HEK293 (cell line): ENCODE measurements around the gene SF3B3.

Experiments used
- CTCF ChIA-PET: fragments of 350-600 bp; formaldehyde crosslinking; extraction: SDS; loops from one replicate; lab custom pipeline; 2021; ENCODE audit warnings: antibody characterized with exemption; lab: Yijun Ruan, JAX
- POLR2A ChIA-PET: fragments of 300-600 bp; formaldehyde crosslinking; extraction: SDS; loops from one replicate; lab custom pipeline; 2020; ENCODE audit warnings: antibody characterized with exemption, inconsistent platforms; lab: Yijun Ruan, JAX
- H3K27ac ChIP-seq: fragments of 200-500 bp; sonication (Bioruptor generic); 2 replicates; pipeline ENCODE4 v1.5.1; 2014; ENCODE audit warnings: low read depth, low read length, control low read depth, inconsistent platforms; ENCODE audit errors: extremely low read depth
- H3K36me3 ChIP-seq, 2 experiments: fragments of 200-500 bp in 1 of 2; sonication (Bioruptor generic) in 1 of 2; 1 replicate in 1 of 2; 2 replicates in 1 of 2; pipeline ENCODE4 v1.5.1; 2014 to 2017; ENCODE audit warnings: inconsistent platforms in 2 of 2, low read length in 2 of 2; ENCODE audit not compliant: control insufficient read depth in 2 of 2, insufficient read depth in 1 of 2
- H3K4me1 ChIP-seq: fragments of 200-500 bp; sonication (Bioruptor generic); 2 replicates; pipeline ENCODE4 v1.5.1; 2014; ENCODE audit warnings: mild to moderate bottlenecking, low read length, inconsistent platforms; ENCODE audit not compliant: control insufficient read depth, insufficient read depth
- H3K4me3 ChIP-seq: 2 replicates; pipeline ENCODE4 v1.5.1; 2011; ENCODE audit warnings: low read depth, mild to moderate bottlenecking, control low read depth, low read length, moderate library complexity
- H3K9me3 ChIP-seq: fragments of 200-500 bp; sonication (Bioruptor generic); 2 replicates; pipeline ENCODE4 v1.5.1; 2014; ENCODE audit warnings: low read depth, low read length, inconsistent platforms; ENCODE audit not compliant: control insufficient read depth, insufficient read depth
- HOXA7 ChIP-seq: sonication (generic); formaldehyde crosslinking; IDR thresholded peaks from 2 replicates; pipeline ENCODE4 v1.8.1; 2022; ENCODE audit warnings: missing genetic modification reagents, borderline replicate concordance
- REPIN1 ChIP-seq: fragments of 450-650 bp; formaldehyde crosslinking; IDR thresholded peaks from 2 replicates; pipeline ENCODE4 v1.5.1; 2017; ENCODE audit warnings: missing biosample characterization, missing genetic modification characterization, low read depth
- SCRT2 ChIP-seq: fragments of 450-650 bp; formaldehyde crosslinking; IDR thresholded peaks from 2 replicates; pipeline ENCODE4 v1.5.1; 2016; ENCODE audit warnings: missing biosample characterization, missing genetic modification characterization
- ZNF23 ChIP-seq: fragments of 450-650 bp; formaldehyde crosslinking; IDR thresholded peaks from 2 replicates; pipeline ENCODE4 v1.5.1; 2016; ENCODE audit warnings: missing biosample characterization, missing genetic modification characterization, borderline replicate concordance
- ZNF239 ChIP-seq: fragments of 450-650 bp; formaldehyde crosslinking; IDR thresholded peaks from 2 replicates; pipeline ENCODE4 v1.5.1; 2016; ENCODE audit warnings: missing biosample characterization, missing genetic modification characterization
- ZNF707 ChIP-seq: fragments of 450-650 bp; formaldehyde crosslinking; IDR thresholded peaks from 2 replicates; pipeline ENCODE4 v1.5.1; 2016; ENCODE audit warnings: missing biosample characterization, missing genetic modification characterization
- TF ChIP-seq, protein P1 (sequence below): fragments of 450-650 bp; formaldehyde crosslinking; IDR thresholded peaks from 2 replicates; pipeline ENCODE4 v1.5.1; 2016; ENCODE audit warnings: missing biosample characterization, missing genetic modification characterization, borderline replicate concordance
- TF ChIP-seq, protein P2 (sequence below): fragments of 450-650 bp; formaldehyde crosslinking; IDR thresholded peaks from 2 replicates; pipeline ENCODE4; 2016; ENCODE audit warnings: missing biosample characterization, missing genetic modification characterization
- TF ChIP-seq, protein P3 (sequence below): fragments of 450-650 bp; formaldehyde crosslinking; IDR thresholded peaks from 2 replicates; pipeline ENCODE4 v1.5.1; 2016; ENCODE audit warnings: missing biosample characterization, missing genetic modification characterization
- TF ChIP-seq, protein P4 (sequence below): fragments of 450-650 bp; formaldehyde crosslinking; optimal IDR thresholded peaks from 2 replicates; pipeline ENCODE3; 2016; ENCODE audit warnings: missing biosample characterization, mild to moderate bottlenecking, missing genetic modification characterization
- TF ChIP-seq, protein P5 (sequence below): fragments of 450-650 bp; formaldehyde crosslinking; IDR thresholded peaks from 2 replicates; pipeline ENCODE4 v1.5.1; 2016; ENCODE audit warnings: missing biosample characterization, missing genetic modification characterization

The SF3B3 gene

DNA sequence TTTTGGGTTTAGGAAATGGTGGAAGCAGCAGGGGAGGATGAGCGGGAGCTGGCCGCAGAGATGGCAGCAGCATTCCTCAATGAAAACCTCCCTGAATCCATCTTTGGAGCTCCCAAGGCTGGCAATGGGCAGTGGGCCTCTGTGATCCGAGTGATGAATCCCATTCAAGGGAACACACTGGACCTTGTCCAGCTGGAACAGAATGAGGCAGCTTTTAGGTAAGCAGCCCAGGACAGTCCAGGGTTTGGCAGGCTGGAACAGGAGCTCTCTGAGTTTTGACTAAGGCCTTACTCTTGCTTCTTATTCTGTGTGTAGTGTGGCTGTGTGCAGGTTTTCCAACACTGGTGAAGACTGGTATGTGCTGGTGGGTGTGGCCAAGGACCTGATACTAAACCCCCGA is 41.4 kb downstream of the SF3B3 start (continued):
- TF ChIP-seq, protein P1, sequence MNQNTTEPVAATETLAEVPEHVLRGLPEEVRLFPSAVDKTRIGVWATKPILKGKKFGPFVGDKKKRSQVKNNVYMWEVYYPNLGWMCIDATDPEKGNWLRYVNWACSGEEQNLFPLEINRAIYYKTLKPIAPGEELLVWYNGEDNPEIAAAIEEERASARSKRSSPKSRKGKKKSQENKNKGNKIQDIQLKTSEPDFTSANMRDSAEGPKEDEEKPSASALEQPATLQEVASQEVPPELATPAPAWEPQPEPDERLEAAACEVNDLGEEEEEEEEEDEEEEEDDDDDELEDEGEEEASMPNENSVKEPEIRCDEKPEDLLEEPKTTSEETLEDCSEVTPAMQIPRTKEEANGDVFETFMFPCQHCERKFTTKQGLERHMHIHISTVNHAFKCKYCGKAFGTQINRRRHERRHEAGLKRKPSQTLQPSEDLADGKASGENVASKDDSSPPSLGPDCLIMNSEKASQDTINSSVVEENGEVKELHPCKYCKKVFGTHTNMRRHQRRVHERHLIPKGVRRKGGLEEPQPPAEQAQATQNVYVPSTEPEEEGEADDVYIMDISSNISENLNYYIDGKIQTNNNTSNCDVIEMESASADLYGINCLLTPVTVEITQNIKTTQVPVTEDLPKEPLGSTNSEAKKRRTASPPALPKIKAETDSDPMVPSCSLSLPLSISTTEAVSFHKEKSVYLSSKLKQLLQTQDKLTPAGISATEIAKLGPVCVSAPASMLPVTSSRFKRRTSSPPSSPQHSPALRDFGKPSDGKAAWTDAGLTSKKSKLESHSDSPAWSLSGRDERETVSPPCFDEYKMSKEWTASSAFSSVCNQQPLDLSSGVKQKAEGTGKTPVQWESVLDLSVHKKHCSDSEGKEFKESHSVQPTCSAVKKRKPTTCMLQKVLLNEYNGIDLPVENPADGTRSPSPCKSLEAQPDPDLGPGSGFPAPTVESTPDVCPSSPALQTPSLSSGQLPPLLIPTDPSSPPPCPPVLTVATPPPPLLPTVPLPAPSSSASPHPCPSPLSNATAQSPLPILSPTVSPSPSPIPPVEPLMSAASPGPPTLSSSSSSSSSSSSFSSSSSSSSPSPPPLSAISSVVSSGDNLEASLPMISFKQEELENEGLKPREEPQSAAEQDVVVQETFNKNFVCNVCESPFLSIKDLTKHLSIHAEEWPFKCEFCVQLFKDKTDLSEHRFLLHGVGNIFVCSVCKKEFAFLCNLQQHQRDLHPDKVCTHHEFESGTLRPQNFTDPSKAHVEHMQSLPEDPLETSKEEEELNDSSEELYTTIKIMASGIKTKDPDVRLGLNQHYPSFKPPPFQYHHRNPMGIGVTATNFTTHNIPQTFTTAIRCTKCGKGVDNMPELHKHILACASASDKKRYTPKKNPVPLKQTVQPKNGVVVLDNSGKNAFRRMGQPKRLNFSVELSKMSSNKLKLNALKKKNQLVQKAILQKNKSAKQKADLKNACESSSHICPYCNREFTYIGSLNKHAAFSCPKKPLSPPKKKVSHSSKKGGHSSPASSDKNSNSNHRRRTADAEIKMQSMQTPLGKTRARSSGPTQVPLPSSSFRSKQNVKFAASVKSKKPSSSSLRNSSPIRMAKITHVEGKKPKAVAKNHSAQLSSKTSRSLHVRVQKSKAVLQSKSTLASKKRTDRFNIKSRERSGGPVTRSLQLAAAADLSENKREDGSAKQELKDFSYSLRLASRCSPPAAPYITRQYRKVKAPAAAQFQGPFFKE (tag by site-specific recombination), result no peak
- TF ChIP-seq REPIN1 (tag by site-specific recombination), result no peak
- TF ChIP-seq, protein P2, sequence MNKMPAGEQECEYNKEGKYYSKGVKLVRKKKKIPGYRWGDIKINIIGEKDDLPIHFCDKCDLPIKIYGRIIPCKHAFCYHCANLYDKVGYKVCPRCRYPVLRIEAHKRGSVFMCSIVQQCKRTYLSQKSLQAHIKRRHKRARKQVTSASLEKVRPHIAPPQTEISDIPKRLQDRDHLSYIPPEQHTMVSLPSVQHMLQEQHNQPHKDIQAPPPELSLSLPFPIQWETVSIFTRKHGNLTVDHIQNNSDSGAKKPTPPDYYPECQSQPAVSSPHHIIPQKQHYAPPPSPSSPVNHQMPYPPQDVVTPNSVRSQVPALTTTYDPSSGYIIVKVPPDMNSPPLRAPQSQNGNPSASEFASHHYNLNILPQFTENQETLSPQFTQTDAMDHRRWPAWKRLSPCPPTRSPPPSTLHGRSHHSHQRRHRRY (tag by site-specific recombination), result no peak
- TF ChIP-seq ZNF707 (tag by site-specific recombination), result no peak
- TF ChIP-seq HOXA7 (CRISPR knock-in tag), result no peak
- TF ChIP-seq, protein P3, sequence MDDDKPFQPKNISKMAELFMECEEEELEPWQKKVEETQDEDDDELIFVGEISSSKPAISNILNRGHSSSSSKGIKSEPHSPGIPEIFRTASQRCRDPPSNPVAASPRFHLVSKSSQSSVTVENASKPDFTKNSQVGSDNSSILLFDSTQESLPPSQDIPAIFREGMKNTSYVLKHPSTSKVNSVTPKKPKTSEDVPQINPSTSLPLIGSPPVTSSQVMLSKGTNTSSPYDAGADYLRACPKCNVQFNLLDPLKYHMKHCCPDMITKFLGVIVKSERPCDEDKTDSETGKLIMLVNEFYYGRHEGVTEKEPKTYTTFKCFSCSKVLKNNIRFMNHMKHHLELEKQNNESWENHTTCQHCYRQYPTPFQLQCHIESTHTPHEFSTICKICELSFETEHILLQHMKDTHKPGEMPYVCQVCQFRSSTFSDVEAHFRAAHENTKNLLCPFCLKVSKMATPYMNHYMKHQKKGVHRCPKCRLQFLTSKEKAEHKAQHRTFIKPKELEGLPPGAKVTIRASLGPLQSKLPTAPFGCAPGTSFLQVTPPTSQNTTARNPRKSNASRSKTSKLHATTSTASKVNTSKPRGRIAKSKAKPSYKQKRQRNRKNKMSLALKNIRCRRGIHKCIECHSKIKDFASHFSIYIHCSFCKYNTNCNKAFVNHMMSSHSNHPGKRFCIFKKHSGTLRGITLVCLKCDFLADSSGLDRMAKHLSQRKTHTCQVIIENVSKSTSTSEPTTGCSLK (tag by site-specific recombination), result no peak
- TF ChIP-seq ZNF23 (tag by site-specific recombination), result no peak
- TF ChIP-seq ZNF239, result no peak
- TF ChIP-seq, protein P4, sequence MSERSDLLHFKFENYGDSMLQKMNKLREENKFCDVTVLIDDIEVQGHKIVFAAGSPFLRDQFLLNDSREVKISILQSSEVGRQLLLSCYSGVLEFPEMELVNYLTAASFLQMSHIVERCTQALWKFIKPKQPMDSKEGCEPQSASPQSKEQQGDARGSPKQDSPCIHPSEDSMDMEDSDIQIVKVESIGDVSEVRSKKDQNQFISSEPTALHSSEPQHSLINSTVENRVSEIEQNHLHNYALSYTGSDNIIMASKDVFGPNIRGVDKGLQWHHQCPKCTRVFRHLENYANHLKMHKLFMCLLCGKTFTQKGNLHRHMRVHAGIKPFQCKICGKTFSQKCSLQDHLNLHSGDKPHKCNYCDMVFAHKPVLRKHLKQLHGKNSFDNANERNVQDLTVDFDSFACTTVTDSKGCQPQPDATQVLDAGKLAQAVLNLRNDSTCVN, result no peak
- TF ChIP-seq, all 188 proteins: peak for 0

DNA sequence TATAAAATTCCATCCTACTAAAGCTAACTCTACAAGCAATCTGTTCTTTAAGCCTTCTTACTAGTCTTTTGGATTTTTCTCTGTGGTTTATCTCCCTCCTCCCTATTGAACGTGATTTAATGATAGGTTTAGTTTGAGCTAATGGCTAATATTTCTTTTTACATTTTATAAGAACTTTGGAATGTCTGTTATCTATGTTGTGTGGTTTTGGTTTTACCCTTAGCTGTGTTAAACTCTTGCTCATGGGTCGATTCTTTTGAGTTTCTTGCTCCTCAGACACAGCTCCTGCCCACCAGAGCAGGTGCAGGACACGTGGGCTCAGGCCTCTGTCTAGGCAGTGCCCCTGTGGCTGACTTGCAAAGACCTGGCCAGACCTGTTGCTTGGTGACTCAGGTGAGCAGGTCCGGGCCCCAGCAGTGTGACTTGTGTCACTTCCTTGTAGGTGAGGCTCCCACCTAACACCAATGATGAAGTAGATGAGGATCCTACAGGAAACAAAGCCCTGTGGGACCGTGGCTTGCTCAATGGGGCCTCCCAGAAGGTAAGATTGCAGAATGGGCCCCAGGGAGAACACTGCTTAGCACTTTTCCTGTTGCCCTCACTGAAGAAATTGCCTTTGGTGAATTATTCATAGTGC is 45.1 kb downstream of the SF3B3 start:
- Histone ChIP-seq H3K4me1 (no peaks in the 10 kb centered on the region), H3K9me3 (no peaks in the 10 kb centered on the region), H3K36me3 (peaks cover 54 to 100% of the 10 kb centered on the region in 2 experiments; a peak in 2 of 3 replicates), H3K4me3 (no peak overlapping the region), H3K27ac (no peak overlapping the region)
- POLR2A ChIA-PET, result interaction anchor here (1.3 kb wide), 1 partner anchor 16 kb away, joined by 4 read pairs; no protein-coding TSS in a partner anchor
- TF ChIP-seq, protein P5, sequence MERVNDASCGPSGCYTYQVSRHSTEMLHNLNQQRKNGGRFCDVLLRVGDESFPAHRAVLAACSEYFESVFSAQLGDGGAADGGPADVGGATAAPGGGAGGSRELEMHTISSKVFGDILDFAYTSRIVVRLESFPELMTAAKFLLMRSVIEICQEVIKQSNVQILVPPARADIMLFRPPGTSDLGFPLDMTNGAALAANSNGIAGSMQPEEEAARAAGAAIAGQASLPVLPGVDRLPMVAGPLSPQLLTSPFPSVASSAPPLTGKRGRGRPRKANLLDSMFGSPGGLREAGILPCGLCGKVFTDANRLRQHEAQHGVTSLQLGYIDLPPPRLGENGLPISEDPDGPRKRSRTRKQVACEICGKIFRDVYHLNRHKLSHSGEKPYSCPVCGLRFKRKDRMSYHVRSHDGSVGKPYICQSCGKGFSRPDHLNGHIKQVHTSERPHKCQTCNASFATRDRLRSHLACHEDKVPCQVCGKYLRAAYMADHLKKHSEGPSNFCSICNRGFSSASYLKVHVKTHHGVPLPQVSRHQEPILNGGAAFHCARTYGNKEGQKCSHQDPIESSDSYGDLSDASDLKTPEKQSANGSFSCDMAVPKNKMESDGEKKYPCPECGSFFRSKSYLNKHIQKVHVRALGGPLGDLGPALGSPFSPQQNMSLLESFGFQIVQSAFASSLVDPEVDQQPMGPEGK (tag by site-specific recombination), result no peak
- peak; percentile 79 for TF ChIP-seq SCRT2 (tag by site-specific recombination)
- CTCF ChIA-PET, result interaction anchor here (0.9 kb wide), 1 partner anchor 203 kb away, joined by 3 read pairs; no protein-coding TSS in a partner anchor
